Activated CD4-positive, CD25-positive, alpha-beta regulatory T cell (primary cell): ENCODE data around the gene DDX51.
"Not testable (repeated sequence)": the region's sequence is repeated elsewhere in the genome, so short reads cannot be mapped to it uniquely, and the experiment has no call there.

Experiments
- DNase-seq, 4 experiments: peaks; one replicate each; lab custom pipeline; 2025; lab: John Stamatoyannopoulos, UW

The DDX51 gene

GRCh38 chr12:132116709-132117557 is 27.2 kb downstream of the DDX51 start:
- DNase-seq: no peak

GRCh38 chr12:132115500-132115899 is 28.6 kb downstream of the DDX51 start:
- no peak for DNase-seq

GRCh38 chr12:132114667-132115066 is 29.5 kb downstream of the DDX51 start:
- no peak for DNase-seq

GRCh38 chr12:132111654-132112304 is 32.3 kb downstream of the DDX51 start:
- no peak for DNase-seq

GRCh38 chr12:132110677-132111076 is 33.4 kb downstream of the DDX51 start:
- DNase-seq: no peak

GRCh38 chr12:132109741-132110140 is 34.4 kb downstream of the DDX51 start:
- DNase-seq: no peak

GRCh38 chr12:132108211-132108832 is 35.8 kb downstream of the DDX51 start:
- no peak for DNase-seq

GRCh38 chr12:132106921-132107320 is 37.2 kb downstream of the DDX51 start:
- no peak for DNase-seq

- DNase-seq: no peak
Measured at GRCh38 chr12:132105467-132105866, 38.7 kb downstream of the DDX51 start.

GRCh38 chr12:132103542-132104308 is 40.4 kb downstream of the DDX51 start:
- no peak for DNase-seq

- DNase-seq: not testable (repeated sequence)
Measured at GRCh38 chr12:132103072-132103471, 41.0 kb downstream of the DDX51 start.

- DNase-seq: no peak
Measured at GRCh38 chr12:132102297-132102696, 41.8 kb downstream of the DDX51 start.

GRCh38 chr12:132100306-132101065 is 43.6 kb downstream of the DDX51 start:
- DNase-seq: no peak

- DNase-seq: no peak
Measured at GRCh38 chr12:132099739-132100138, 44.4 kb downstream of the DDX51 start.

- no peak for DNase-seq
Measured at GRCh38 chr12:132095520-132096409, 48.4 kb downstream of the DDX51 start.

GRCh38 chr12:132094269-132094891 is 49.7 kb downstream of the DDX51 start:
- no peak for DNase-seq

GRCh38 chr12:132089407-132089910 is 54.7 kb downstream of the DDX51 start:
- DNase-seq: no peak
